Neuronal stem cell (in vitro differentiated cells): Measurements from ENCODE around the gene MAGEA3. TPM values are rescaled to one million over a fixed set of nuclear protein-coding genes. Genes with fewer than 3 reads are reported as not detected.
"Not testable (repeated sequence)": the region's sequence is repeated elsewhere in the genome, so short reads cannot be mapped to it uniquely, and the experiment has no call there.

Source experiments
- DNase-seq: peaks from one replicate; pipeline ENCODE4 v3.0.0-alpha.2; 2013; ENCODE audit warnings: low spot score
- H2AFZ ChIP-seq: one replicate; pipeline ENCODE4 v1.6.1; 2013; ENCODE audit warnings: mild to moderate bottlenecking, low read length, inconsistent platforms
- H2AK5ac ChIP-seq: 2 replicates; pipeline ENCODE4 v1.6.1; 2013; ENCODE audit warnings: low read depth, mild to moderate bottlenecking, inconsistent platforms, low read length, moderate library complexity, mixed read lengths
- H2BK120ac ChIP-seq: 2 replicates; pipeline ENCODE4 v1.6.1; 2013; ENCODE audit warnings: low read depth, mild to moderate bottlenecking, inconsistent platforms, low read length, moderate library complexity, mixed read lengths
- H2BK12ac ChIP-seq: one replicate; pipeline ENCODE4 v1.6.1; 2013; ENCODE audit warnings: low read length, inconsistent platforms
- H2BK15ac ChIP-seq: 2 replicates; pipeline ENCODE4 v1.6.1; 2013; ENCODE audit warnings: mild to moderate bottlenecking, low read length, inconsistent platforms, mixed read lengths
- H2BK5ac ChIP-seq: one replicate; pipeline ENCODE4 v1.6.1; 2013; ENCODE audit warnings: inconsistent platforms, mild to moderate bottlenecking, low read length, moderate library complexity
- H3K14ac ChIP-seq: one replicate; pipeline ENCODE4 v1.6.1; 2013; ENCODE audit warnings: low read length, inconsistent platforms
- H3K18ac ChIP-seq: 2 replicates; pipeline ENCODE4 v1.6.1; 2013; ENCODE audit warnings: low read length, inconsistent platforms
- H3K23ac ChIP-seq: 2 replicates; pipeline ENCODE4 v1.6.1; 2013; ENCODE audit warnings: low read depth, mild to moderate bottlenecking, mixed read lengths, low read length, inconsistent platforms; ENCODE audit not compliant: poor library complexity
- H3K27ac ChIP-seq: replicated peaks from 3 replicates; pipeline ENCODE4 v1.5.1; 2013; ENCODE audit warnings: low read length, inconsistent platforms
- H3K27me3 ChIP-seq, 3 experiments: 2 replicates each; pipeline ENCODE4 v1.6.1; 2013; ENCODE audit warnings: low read length in 3 of 3, mild to moderate bottlenecking in 2 of 3, inconsistent platforms in 1 of 3, low read depth in 1 of 3, mixed read lengths in 1 of 3, moderate library complexity in 1 of 3; ENCODE audit not compliant: control insufficient read depth in 3 of 3, insufficient read depth in 3 of 3
- H3K36me3 ChIP-seq, 2 donors: replicated peaks in 1 of 2; 2 replicates each; pipeline ENCODE4 v1.6.1; 2013; ENCODE audit warnings: low read length in 2 of 2; ENCODE audit not compliant: control insufficient read depth in 2 of 2, insufficient read depth in 2 of 2
- H3K4ac ChIP-seq: 2 replicates; pipeline ENCODE4 v1.6.1; 2013; ENCODE audit warnings: inconsistent platforms, mild to moderate bottlenecking, low read length, moderate library complexity
- H3K4me1 ChIP-seq, 2 donors: 1 replicate in 1 of 2; 2 replicates in 1 of 2; pipeline ENCODE4 v1.6.1; 2013; ENCODE audit warnings: low read length in 2 of 2, low read depth in 1 of 2; ENCODE audit not compliant: control insufficient read depth in 2 of 2, insufficient read depth in 1 of 2
- H3K4me2 ChIP-seq: one replicate; pipeline ENCODE4 v1.6.1; 2013; ENCODE audit warnings: mild to moderate bottlenecking, low read length, inconsistent platforms; ENCODE audit not compliant: insufficient read depth, poor library complexity, severe bottlenecking
- H3K4me3 ChIP-seq, 2 donors: 2 replicates each; pipeline ENCODE4 v1.5.1; 2013; ENCODE audit warnings: low read length in 2 of 2, mild to moderate bottlenecking in 2 of 2, inconsistent platforms in 1 of 2, moderate library complexity in 1 of 2
- H3K79me1 ChIP-seq: one replicate; pipeline ENCODE4 v1.6.1; 2013; ENCODE audit warnings: low read depth, mild to moderate bottlenecking, inconsistent platforms, low read length, moderate library complexity
- H3K9ac ChIP-seq: one replicate; pipeline ENCODE4 v1.6.1; 2013; ENCODE audit warnings: mild to moderate bottlenecking, low read depth, low read length, inconsistent platforms; ENCODE audit not compliant: poor library complexity
- H3K9me3 ChIP-seq, 2 donors: replicated peaks in 1 of 2; 2 replicates each; pipeline versions ENCODE3 to v1.6.1; 2013; ENCODE audit warnings: low read length in 2 of 2, mild to moderate bottlenecking in 2 of 2, inconsistent platforms in 1 of 2, low read depth in 1 of 2, mixed read lengths in 1 of 2, moderate library complexity in 1 of 2; ENCODE audit not compliant: control insufficient read depth in 2 of 2, insufficient read depth in 1 of 2
- H4K8ac ChIP-seq: one replicate; pipeline ENCODE4 v1.6.1; 2013; ENCODE audit warnings: low read depth, mild to moderate bottlenecking, inconsistent platforms, low read length, moderate library complexity
- H4K91ac ChIP-seq: one replicate; pipeline ENCODE4 v1.6.1; 2013; ENCODE audit warnings: low read length, low read depth, mild to moderate bottlenecking, inconsistent platforms; ENCODE audit not compliant: poor library complexity
- WGBS, 2 donors: extraction: QIAGEN DNeasy Blood & Tissue Kit; methylation state at CpG; one replicate each; pipeline ENCODE4 v1.1.7; 2013; ENCODE audit warnings: missing lambda C conversion rate in 2 of 2, mixed read lengths in 1 of 2; ENCODE audit not compliant: insufficient read length in 2 of 2, insufficient replicate concordance in 1 of 2; ENCODE audit errors: extremely low coverage in 2 of 2; 5-methylcytosine and 5-hydroxymethylcytosine counted together
- polyA plus RNA-seq, 2 experiments: library from polyadenylated mRNA; stranded (reverse); fragments of 200-250 nt; gene quantifications; one replicate each; pipeline ENCODE4 v1.2.3, GENCODE V29; 2013

MAGEA3 gene, protein sequence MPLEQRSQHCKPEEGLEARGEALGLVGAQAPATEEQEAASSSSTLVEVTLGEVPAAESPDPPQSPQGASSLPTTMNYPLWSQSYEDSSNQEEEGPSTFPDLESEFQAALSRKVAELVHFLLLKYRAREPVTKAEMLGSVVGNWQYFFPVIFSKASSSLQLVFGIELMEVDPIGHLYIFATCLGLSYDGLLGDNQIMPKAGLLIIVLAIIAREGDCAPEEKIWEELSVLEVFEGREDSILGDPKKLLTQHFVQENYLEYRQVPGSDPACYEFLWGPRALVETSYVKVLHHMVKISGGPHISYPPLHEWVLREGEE
- polyA plus RNA-seq (2013, experiment 1 of 2) = not detected
- polyA plus RNA-seq (2013, experiment 2 of 2) = not detected

DNA sequence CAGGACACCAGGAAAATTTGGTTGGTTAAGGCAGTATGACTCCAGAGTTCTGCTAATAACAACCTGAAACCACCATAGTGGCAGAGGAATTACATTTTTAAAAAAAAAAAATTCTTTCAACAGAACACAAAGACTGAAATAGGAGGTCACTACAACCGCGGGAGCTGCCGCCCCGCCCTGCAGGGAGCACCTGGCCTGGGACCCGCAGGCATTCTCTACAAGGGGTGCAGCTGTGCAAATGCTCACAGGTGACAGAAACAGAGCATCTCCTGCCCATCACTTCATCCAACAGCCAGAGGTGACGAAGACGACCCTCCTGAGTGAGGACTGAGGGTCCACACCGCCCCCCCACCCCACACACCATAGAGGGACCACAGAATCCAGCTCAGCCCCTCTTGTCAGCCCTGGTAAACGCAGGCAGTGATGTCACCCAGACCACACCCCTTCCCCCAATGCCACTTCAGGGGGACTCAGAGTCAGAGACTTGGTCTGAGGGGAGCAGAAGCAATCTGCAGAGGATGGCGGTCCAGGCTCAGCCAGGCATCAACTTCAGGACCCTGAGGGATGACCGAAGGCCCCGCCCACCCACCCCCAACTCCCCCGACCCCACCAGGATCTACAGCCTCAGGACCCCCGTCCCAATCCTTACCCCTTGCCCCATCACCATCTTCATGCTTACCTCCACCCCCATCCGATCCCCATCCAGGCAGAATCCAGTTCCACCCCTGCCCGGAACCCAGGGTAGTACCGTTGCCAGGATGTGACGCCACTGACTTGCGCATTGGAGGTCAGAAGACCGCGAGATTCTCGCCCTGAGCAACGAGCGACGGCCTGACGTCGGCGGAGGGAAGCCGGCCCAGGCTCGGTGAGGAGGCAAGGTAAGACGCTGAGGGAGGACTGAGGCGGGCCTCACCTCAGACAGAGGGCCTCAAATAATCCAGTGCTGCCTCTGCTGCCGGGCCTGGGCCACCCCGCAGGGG is at the start of gene MAGEA3:
MAGEA3 (plus strand) TSS at position 843 of the 980 bp plus-strand sequence. CDS start 2,039 bp downstream, outside the sequence.
- H2BK5ac ChIP-seq, H4K91ac ChIP-seq, H3K23ac ChIP-seq, H2AK5ac ChIP-seq, DNase-seq, H3K9ac ChIP-seq, H2AFZ ChIP-seq, H2BK15ac ChIP-seq, H3K14ac ChIP-seq, H3K27ac ChIP-seq, H3K4ac ChIP-seq, H3K79me1 ChIP-seq, H4K8ac ChIP-seq, H3K18ac ChIP-seq, H3K9me3 ChIP-seq, H3K4me2 ChIP-seq, H3K36me3 ChIP-seq, H3K4me3 ChIP-seq, H2BK12ac ChIP-seq, H3K27me3 ChIP-seq, H2BK120ac ChIP-seq, H3K4me1 ChIP-seq: not testable (repeated sequence)
- WGBS, 2 donors = no CpG with 5 or more reads among the region's 34 CpGs

DNA sequence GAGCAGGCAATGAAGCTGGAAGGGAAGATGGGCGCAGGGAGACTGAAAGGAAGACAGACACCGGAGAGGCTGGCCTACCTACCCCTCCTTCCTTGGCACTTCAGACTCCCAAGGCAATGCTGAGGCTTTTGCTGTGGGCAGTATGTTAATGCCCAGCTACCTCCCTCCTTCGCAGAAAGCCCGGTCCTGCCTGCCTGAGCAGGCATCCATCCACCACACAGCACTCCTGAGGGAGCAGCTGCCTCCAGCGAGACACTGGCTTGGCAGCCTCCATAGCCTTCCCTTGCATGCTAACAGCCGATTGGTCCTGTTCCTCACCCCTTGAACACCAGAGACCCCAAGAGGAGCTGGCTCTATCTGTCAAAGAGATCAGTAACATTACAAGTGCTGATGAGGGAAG is 46.5 kb upstream of the MAGEA3 start:
- Histone ChIP-seq H3K36me3 (no peaks in the 10 kb centered on the region), H2BK120ac (no peak overlapping the region)
- no CpG with 5 or more reads among the region's 6 CpGs for WGBS, 2 donors

DNA sequence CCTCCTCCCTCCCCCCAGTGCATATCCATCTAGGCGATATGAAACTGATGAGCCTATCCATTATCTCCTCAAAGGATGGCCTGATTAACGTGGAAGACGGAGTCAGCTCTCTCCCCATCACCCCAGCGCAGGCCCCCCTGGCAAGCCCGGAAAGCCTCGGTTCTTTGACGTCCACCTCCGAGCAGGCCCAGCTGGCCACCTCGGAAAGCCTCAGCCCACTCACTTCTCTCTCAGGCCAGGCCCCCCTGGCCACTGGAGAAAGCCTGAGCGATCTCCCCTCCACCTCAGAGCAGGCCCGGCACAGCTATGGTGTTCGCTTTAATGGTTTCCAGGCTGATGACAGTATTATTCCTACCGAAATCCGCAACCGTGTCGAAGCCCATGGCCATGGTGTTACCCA is 46.1 kb upstream of the MAGEA3 start:
- no CpG with 5 or more reads among the region's 16 CpGs for WGBS, 2 donors

More for the DNA sequence above, 46.5 kb upstream of the MAGEA3 start:
- Histone ChIP-seq H3K4me3 (no peak overlapping the region), H3K79me1 (no peaks in the 10 kb centered on the region), H3K18ac (no peak overlapping the region), H3K27ac (no peak overlapping the region), H2BK5ac (no peak overlapping the region), H3K4me2 (no peak overlapping the region), H2AK5ac (no peak overlapping the region), H4K8ac (no peak overlapping the region), H3K9ac (no peak overlapping the region), H2AFZ (no peak overlapping the region), H3K4ac (no peak overlapping the region), H3K4me1 (no peaks in the 10 kb centered on the region), H3K9me3 (no peaks in the 10 kb centered on the region), H2BK12ac (no peak overlapping the region), H3K14ac (no peak overlapping the region), H3K27me3 (peaks cover 0 to 46% (median 0%) of the 10 kb centered on the region in 3 experiments), H2BK15ac (no peak overlapping the region), H4K91ac (no peak overlapping the region), H3K23ac (no peak overlapping the region)
- no peak for DNase-seq

DNA sequence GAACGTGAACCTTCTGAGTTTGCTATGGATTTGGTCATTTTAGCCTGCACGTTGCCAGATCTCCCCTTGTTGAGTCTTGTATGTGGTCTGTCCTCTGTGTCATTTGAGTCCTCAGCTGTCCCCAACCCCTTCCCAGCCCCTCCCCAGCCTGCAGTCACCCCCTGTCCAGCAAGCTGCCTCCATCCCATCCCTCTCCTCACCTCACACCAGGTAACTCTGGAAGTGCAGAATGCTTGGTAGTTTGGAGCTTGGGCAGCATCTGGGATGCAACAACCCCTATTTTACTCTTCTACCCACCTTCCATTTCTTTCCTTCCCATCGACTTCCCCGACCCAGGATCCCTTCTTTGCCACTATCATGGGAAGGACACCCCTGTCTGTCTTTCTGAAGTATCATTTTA is 42.5 kb upstream of the MAGEA3 start:
- H3K4ac ChIP-seq = no peak overlapping the region
- H3K23ac ChIP-seq = no peak overlapping the region
- H4K8ac ChIP-seq = no peak overlapping the region
- WGBS, 2 donors = no CpG with 5 or more reads among the region's 4 CpGs
- DNase-seq = no peak
- no peak overlapping the region for H2BK15ac ChIP-seq
- no peak overlapping the region for H3K14ac ChIP-seq
- H2BK5ac ChIP-seq = no peak overlapping the region
- no peak overlapping the region for H3K18ac ChIP-seq
- no peaks in the 10 kb centered on the region for H3K79me1 ChIP-seq
- no peak overlapping the region for H3K4me2 ChIP-seq
- no peaks in the 10 kb centered on the region for H3K9me3 ChIP-seq
- H2AFZ ChIP-seq = no peak overlapping the region
- H3K36me3 ChIP-seq = no peaks in the 10 kb centered on the region
- H2BK120ac ChIP-seq = no peak overlapping the region
- no peak overlapping the region for H3K4me3 ChIP-seq
- no peak overlapping the region for H4K91ac ChIP-seq
- no peak overlapping the region for H2BK12ac ChIP-seq
- H3K27me3 ChIP-seq = peaks cover 0 to 32% (median 0%) of the 10 kb centered on the region in 3 experiments
- no peak overlapping the region for H3K9ac ChIP-seq
- no peak overlapping the region for H2AK5ac ChIP-seq
- no peaks in the 10 kb centered on the region for H3K4me1 ChIP-seq
- H3K27ac ChIP-seq = no peak overlapping the region

More for the DNA sequence above, 46.1 kb upstream of the MAGEA3 start:
- no peak overlapping the region for H2BK15ac ChIP-seq
- no peaks in the 10 kb centered on the region for H3K36me3 ChIP-seq
- H4K91ac ChIP-seq = no peak overlapping the region
- H3K9ac ChIP-seq = no peak overlapping the region
- H3K4me2 ChIP-seq = no peak overlapping the region
- no peaks in the 10 kb centered on the region for H3K4me1 ChIP-seq
- no peak overlapping the region for H2AK5ac ChIP-seq
- no peak overlapping the region for H2BK120ac ChIP-seq
- H3K18ac ChIP-seq = no peak overlapping the region
- no peak overlapping the region for H3K4ac ChIP-seq
- no peak overlapping the region for H3K4me3 ChIP-seq
- no peak overlapping the region for H2AFZ ChIP-seq
- no peak overlapping the region for H2BK5ac ChIP-seq
- no peak overlapping the region for H2BK12ac ChIP-seq
- no peak overlapping the region for H3K23ac ChIP-seq
- H4K8ac ChIP-seq = no peak overlapping the region
- no peak overlapping the region for H3K14ac ChIP-seq
- no peak overlapping the region for H3K27ac ChIP-seq
- H3K27me3 ChIP-seq = peaks cover 0 to 42% (median 0%) of the 10 kb centered on the region in 3 experiments
- DNase-seq = no peak
- H3K9me3 ChIP-seq = no peaks in the 10 kb centered on the region
- H3K79me1 ChIP-seq = no peaks in the 10 kb centered on the region
